Measurements from ENCODE around the gene PWP2.
"Not testable (repeated sequence)": the region's sequence is repeated elsewhere in the genome, so short reads cannot be mapped to it uniquely, and the experiment has no call there.

Gene PWP2

DNA sequence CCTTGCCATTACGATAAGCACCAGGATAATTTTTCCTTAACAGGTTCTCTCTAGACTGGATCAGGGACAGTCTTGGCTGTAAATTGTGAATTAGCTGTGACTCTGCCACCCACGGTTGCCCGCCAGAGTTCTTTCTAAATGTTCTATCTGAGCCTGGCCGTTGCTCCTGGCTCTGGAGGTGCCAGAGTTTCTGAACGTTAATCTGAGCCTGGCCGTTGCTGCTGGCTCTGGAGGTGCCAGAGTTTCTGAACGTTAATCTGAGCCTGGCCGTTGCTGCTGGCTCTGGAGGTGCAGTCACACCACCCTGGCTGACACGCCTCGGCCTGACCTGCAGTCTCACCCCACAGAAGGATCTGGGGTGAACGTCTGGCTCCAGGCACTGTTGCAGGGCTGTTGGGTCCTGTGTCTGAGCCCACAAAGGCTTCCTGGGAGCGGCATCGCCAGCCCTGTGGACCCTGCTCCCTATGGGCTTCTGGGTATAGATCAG, 56.0 kb downstream of the PWP2 start:
- not testable (repeated sequence) for DNase-seq (ENCODE audit: low read depth)

GRCh38 chr21:44165933-44166332, 58.7 kb downstream of the PWP2 start:
- not testable (repeated sequence) for DNase-seq (ENCODE audit: low read depth)

- not testable (repeated sequence) for DNase-seq (ENCODE audit: low read depth)
Observed at GRCh38 chr21:44167527-44167926, 60.3 kb downstream of the PWP2 start.

DNA sequence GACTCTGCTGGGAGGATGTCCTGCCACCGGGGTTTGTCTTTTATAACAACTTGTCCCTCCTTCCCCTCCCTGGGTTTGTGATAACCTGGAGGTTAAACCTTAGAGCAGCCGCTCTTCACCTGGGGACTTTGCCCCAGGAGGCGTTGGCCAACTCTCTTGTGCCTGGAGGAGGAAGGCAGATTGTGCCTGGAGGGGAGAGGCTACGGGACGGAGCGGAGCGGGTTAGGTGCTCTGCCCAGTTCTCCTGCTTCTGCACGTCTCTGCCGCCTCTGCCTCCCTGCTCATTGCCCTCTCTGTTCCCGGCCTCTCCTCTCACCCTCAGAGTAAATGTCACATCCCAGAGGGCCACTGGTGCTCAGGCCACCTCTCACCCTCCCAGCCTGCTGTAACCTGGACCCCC, 63.1 kb downstream of the PWP2 start:
- not testable (repeated sequence) for DNase-seq (ENCODE audit: low read depth)

GRCh38 chr21:44170863-44171262, 63.7 kb downstream of the PWP2 start:
- not testable (repeated sequence) for DNase-seq (ENCODE audit: low read depth)

DNA sequence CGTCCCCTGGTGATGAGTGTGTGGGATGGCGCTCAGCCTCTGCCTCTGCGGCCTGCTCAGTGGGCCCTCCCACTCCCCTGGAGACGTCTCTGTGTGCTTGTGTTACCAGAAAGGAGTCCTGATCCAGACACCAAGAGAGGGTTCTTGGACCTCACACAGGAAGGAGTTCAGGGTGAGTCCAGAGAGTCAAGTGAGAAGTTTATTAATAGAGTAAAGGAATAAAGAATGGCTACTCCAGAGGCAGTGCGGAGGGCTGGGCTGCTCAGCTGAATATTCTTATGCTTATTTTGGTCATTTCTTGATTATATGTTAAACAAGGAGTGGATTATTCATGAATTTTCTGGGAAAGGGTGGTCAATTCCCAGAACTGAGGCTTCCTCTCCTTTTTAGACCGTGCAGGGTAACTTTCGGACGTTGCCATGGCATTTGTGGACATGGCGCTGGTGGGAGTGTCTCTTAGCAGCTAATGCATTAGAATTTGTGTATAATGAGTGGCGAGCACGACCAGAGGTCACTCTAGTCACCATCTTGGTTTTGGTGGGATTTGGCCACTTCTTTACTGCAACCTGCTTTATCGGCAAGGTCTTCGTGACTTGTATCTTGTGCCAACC, 64.9 kb downstream of the PWP2 start:
- not testable (repeated sequence) for DNase-seq (ENCODE audit: low read depth)

GRCh38 chr21:44172741-44173140, 65.5 kb downstream of the PWP2 start:
- DNase-seq (ENCODE audit: low read depth), result not testable (repeated sequence)

- not testable (repeated sequence) for DNase-seq (ENCODE audit: low read depth)
Observed at GRCh38 chr21:44175189-44175588, 68.0 kb downstream of the PWP2 start.

DNA sequence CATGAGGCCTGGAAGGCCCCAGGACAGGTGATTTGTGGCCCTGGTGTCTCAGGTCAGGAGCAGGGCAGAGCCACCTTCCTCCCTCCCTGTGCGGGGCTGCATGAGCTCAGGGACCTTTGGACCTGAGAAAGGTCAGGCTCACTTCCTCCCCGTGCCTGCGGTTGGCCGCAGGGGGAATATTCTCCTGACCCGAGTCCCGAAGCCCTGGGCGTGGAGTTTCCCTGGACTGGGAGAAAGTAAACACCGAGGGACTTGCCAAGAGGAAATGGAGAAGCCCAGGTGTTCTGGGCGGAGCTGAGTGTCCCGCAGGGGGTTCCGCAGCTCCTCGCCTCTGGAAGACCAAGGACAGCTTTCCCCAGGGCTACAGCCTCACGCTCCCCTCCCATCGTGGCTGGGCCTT, 68.9 kb downstream of the PWP2 start:
- not testable (repeated sequence) for DNase-seq (ENCODE audit: low read depth)

Measured in activated gamma-delta T cell treated with anti-CD3 and anti-CD28 coated beads, Interleukin-2, amount 50 U/mL, for 16 hours (primary cell).